Upper lobe of left lung (tissue), 6 donors: ENCODE data around the gene BRD7. TPM values are rescaled to one million over a fixed set of nuclear protein-coding genes. Genes with fewer than 3 reads are reported as not detected.

Source experiments
- ATAC-seq, 2 donors: fragments of 200-7000 bp; cut with Tn5 transposase; one replicate each; pipeline ENCODE4 v1.9.1; 2022; ENCODE audit warnings: mild to moderate bottlenecking in 2 of 2, moderate library complexity in 2 of 2; ENCODE audit not compliant: low FRiP score in 2 of 2
- DNase-seq, 2 donors: peaks; one replicate each; pipeline ENCODE4 v3.0.0-alpha.2; 2019 to 2020
- H3K27ac ChIP-seq, 4 donors: fragments of 200-600 bp; sonication (generic); one replicate each; pipeline ENCODE4 v1.5.1; 2016 to 2019
- H3K27me3 ChIP-seq, 4 donors: fragments of 200-600 bp; sonication (generic); one replicate each; pipeline ENCODE4 v1.5.1; 2017 to 2019
- H3K36me3 ChIP-seq, 4 donors: fragments of 200-600 bp; sonication (generic); one replicate each; pipeline ENCODE4 v1.5.1; 2016 to 2019
- H3K4me1 ChIP-seq, 4 donors: fragments of 200-600 bp; sonication (generic); one replicate each; pipeline ENCODE4 v1.5.1; 2018 to 2019
- H3K4me3 ChIP-seq, 4 donors: fragments of 200-600 bp; sonication (generic); one replicate each; pipeline ENCODE4 v1.5.1; 2017 to 2019; ENCODE audit warnings: mild to moderate bottlenecking in 2 of 4, moderate library complexity in 1 of 4
- H3K9me3 ChIP-seq, 4 donors: fragments of 200-600 bp; sonication (generic); one replicate each; pipeline ENCODE4 v1.5.1; 2018 to 2019
- CTCF ChIP-seq, 6 experiments: fragments of 450-650 bp in 4 of 6; fragments of 200-600 bp in 2 of 6; sonication (generic) in 2 of 6; IDR thresholded peaks; one replicate each; pipeline ENCODE4 v1.5.1; 2016 to 2019; ENCODE audit warnings: antibody characterized with exemption in 6 of 6
- EP300 ChIP-seq, 4 donors: sonication (generic); formaldehyde crosslinking; IDR thresholded peaks; one replicate each; pipeline ENCODE4 v1.5.1; 2017; ENCODE audit warnings: antibody characterized with exemption in 4 of 4, control low read depth in 2 of 4
- POLR2A ChIP-seq, 4 donors: fragments of 450-650 bp; IDR thresholded peaks; one replicate each; pipeline ENCODE4 v1.5.1; 2016 to 2017; ENCODE audit warnings: antibody characterized with exemption in 4 of 4, mild to moderate bottlenecking in 2 of 4
- POLR2AphosphoS5 ChIP-seq, 2 donors: sonication (generic); formaldehyde crosslinking; IDR thresholded peaks; one replicate each; pipeline ENCODE4 v1.5.1; 2017; ENCODE audit warnings: antibody characterized with exemption in 2 of 2
- WGBS, 2 donors: methylation state at CpG; one replicate each; pipeline ENCODE4 v1.1.5; 2017 to 2018; 5-methylcytosine and 5-hydroxymethylcytosine counted together
- total RNA-seq, 6 donors: library from RNA; depleted of rRNA in 4 of 6; stranded (reverse); fragments of >200 nt in 4 of 6; gene quantifications; one replicate each; pipeline versions ENCODE4 v1.1.0 to v1.2.1, GENCODE V29; 2016 to 2021
- donor health status: DM: no; HTN: no; CAD: no; lungs with moderate emphysema.
- donor health status: DM: no; HTN: yes; CAD: no; lungs with severe emphysema.

The BRD7 gene
- total RNA-seq, 6 donors from 2014 or later = 41.5 to 68.2 (median 53.4) TPM

GRCh38 chr16:50320310-50320709, 48.5 kb downstream of the BRD7 start:
- Histone ChIP-seq H3K36me3 (peaks cover 43 to 90% (median 48%) of the 10 kb centered on the region in 4 donors), H3K27me3 (no peaks in the 10 kb centered on the region), H3K4me3 (no peak overlapping the region), H3K27ac (no peak overlapping the region), H3K4me1 (peaks cover 0 to 7% (median 2%) of the 10 kb centered on the region in 4 donors), H3K9me3 (no peaks in the 10 kb centered on the region)
- DNase-seq (no peak), ATAC-seq (no peak)
- WGBS, 2 donors = 94 to 95% methylated on average over 5 of the region's 5 CpGs
- TF ChIP-seq POLR2A (IDR thresholded peaks at IDR 0.05) (no peak), CTCF (IDR thresholded peaks at IDR 0.05) (no peak), EP300 (IDR thresholded peaks at IDR 0.05) (no peak), POLR2AphosphoS5 (IDR thresholded peaks at IDR 0.05) (no peak)

- H3K9me3 ChIP-seq = no peaks in the 10 kb centered on the region
- H3K4me1 ChIP-seq = peaks cover 0 to 4% (median 1%) of the 10 kb centered on the region in 4 donors
- no peaks in the 10 kb centered on the region for H3K27me3 ChIP-seq
- 92 to 95% methylated on average over 9 of the region's 9 CpGs for WGBS, 2 donors
- DNase-seq (no peak), ATAC-seq (no peak)
- H3K4me3 ChIP-seq = no peak overlapping the region
- TF ChIP-seq CTCF (IDR thresholded peaks at IDR 0.05) (no peak), POLR2AphosphoS5 (IDR thresholded peaks at IDR 0.05) (no peak), POLR2A (IDR thresholded peaks at IDR 0.05) (no peak), EP300 (IDR thresholded peaks at IDR 0.05) (no peak)
- H3K36me3 ChIP-seq = peaks cover 53 to 90% (median 57%) of the 10 kb centered on the region in 4 donors
- H3K27ac ChIP-seq = no peak overlapping the region
Observed at GRCh38 chr16:50318796-50319578, 49.8 kb downstream of the BRD7 start.

GRCh38 chr16:50316848-50317630, 51.7 kb downstream of the BRD7 start:
- no peak for ATAC-seq
- TF ChIP-seq EP300 (IDR thresholded peaks at IDR 0.05) = no peak
- no peak for TF ChIP-seq CTCF (IDR thresholded peaks at IDR 0.05)
- TF ChIP-seq POLR2AphosphoS5 (IDR thresholded peaks at IDR 0.05) = no peak
- no peak for TF ChIP-seq POLR2A (IDR thresholded peaks at IDR 0.05)
- Histone ChIP-seq H3K4me1 (peaks cover 0 to 10% (median 4%) of the 10 kb centered on the region in 4 donors), H3K36me3 (peaks cover 56 to 97% (median 65%) of the 10 kb centered on the region in 4 donors), H3K9me3 (no peaks in the 10 kb centered on the region), H3K4me3 (no peak overlapping the region), H3K27ac (no peak overlapping the region), H3K27me3 (no peaks in the 10 kb centered on the region)
- DNase-seq = peak in 1 of 2 donors; percentile 15
- WGBS, 2 donors = 76 to 89% methylated on average over 10 of the region's 10 CpGs

GRCh38 chr16:50316102-50316847, 52.5 kb downstream of the BRD7 start:
- H3K27ac ChIP-seq = no peak overlapping the region

More at GRCh38 chr16:50316102-50316847, 52.5 kb downstream of the BRD7 start:
- peaks cover 0 to 10% (median 4%) of the 10 kb centered on the region in 4 donors for H3K4me1 ChIP-seq
- 88 to 91% methylated on average over 12 of the region's 12 CpGs for WGBS, 2 donors
- H3K36me3 ChIP-seq = peaks cover 56 to 91% (median 66%) of the 10 kb centered on the region in 4 donors
- H3K27me3 ChIP-seq = no peaks in the 10 kb centered on the region
- DNase-seq = no peak
- TF ChIP-seq CTCF (IDR thresholded peaks at IDR 0.05) (no peak), POLR2AphosphoS5 (IDR thresholded peaks at IDR 0.05) (no peak), POLR2A (IDR thresholded peaks at IDR 0.05) (no peak), EP300 (IDR thresholded peaks at IDR 0.05) (no peak)
- no peak for ATAC-seq
- H3K4me3 ChIP-seq = no peak overlapping the region
- no peaks in the 10 kb centered on the region for H3K9me3 ChIP-seq
